GM18508 (cell line): Measurements from ENCODE around the gene ANTXR2.

ENCODE experiments used
- ATAC-seq: cut with Tn5 transposase; IDR thresholded peaks from one replicate; pipeline ENCODE4 v1.9.1; 2021; ENCODE audit warnings: moderate number of reproducible peaks; ENCODE audit not compliant: insufficient read depth, unreplicated experiment

ANTXR2 gene

DNA sequence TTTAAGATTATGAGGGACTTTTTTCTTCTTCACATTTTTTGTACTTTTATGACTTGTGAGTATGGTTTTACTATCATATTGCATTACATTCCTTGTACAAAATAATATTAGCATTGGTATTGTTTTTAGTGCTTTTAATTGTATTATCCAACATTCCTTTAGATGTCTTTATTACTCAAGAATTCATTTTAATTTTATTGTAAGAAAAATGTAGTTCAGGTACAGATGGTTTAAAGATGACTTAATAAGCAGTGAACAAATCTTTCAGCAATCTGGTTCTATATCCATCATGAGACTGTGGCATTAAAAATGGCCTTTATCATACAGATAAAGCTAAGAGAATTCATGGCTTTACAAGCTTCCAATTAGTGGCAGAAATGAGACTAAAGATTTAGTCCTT lies 191.6 kb downstream of the ANTXR2 start:
- no peak for ATAC-seq

DNA sequence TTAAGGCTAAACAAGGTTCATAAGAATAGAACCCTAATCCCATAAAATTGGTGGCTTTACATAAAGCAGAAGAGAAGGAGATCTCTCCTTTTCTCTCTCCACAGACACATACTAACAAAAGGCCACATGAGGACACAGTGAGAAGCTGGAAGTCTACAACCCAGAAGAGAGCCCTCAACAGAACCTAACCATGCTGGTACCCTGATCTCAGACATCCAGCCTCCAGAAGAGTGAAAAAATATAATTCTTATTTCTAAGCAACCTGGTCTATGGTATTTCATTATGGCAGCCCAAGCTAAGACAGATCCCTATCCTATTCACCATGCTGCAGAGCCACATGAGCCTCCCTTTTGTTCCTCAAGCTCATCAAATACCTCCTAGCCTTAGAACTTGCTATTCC lies 195.5 kb downstream of the ANTXR2 start:
- no peak for ATAC-seq

DNA sequence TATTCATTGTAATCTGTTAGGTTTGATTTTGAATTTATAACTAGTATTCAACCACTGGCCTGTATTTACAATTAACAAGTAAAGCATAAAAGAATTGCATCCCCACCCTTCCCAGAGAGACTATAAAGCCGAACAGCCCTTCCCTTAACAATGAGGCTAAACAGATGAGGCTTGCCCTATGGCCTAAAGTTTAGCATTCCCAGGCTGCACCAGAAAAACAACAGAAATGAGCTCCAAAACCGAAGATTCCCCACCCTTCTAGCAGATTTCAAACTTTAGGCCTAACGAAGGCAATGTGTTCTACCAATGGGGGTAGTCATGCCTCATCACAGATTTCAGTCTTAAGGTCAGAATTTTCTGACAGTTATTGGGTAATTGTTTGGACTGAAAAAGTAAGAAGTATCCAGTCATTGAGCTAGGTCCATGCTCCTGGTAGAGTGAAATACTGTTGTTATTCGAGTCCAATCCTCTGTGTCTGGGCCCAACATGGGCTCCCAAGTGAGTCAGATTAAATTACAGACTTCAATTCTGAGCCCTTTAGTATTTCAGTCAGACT lies 197.6 kb downstream of the ANTXR2 start:
- ATAC-seq: no peak

DNA sequence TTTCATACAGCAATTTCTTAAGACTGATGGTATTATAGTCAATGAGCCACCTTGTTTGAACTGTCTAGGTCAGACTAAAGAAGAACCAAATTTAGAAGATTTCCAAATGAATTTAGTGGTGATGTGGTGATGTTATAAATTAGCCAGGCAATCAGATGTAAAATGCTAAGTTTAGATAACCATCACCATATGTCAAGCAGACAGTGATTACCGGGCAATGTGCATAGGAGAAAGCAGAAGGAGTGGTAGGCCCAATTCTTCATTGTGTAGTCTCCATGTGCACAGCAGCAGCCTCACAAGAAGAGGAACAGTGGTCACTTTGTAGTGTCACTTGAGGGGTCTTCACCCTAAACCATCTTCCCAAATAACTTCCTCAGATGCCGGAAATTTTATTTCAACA lies 198.8 kb downstream of the ANTXR2 start:
- ATAC-seq: no peak

DNA sequence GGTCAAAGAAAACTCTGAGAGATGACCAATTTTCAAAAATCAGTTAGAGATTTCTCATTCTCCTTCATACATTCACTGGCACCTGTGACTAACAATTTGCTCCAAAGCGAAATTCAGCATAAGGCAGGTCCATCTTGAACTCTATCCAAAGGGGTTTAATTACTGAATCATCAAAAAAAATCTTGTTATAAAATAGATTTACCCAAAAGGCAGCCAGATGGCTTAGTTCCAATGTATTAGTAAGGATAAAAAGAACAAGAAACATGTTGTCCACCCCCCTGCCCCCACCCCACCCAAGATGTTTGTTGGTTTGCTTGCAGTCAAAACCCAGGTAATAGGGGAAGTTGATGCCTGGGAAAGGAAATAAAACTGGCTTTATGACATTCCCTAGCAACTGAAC lies 200.3 kb downstream of the ANTXR2 start:
- ATAC-seq: no peak

DNA sequence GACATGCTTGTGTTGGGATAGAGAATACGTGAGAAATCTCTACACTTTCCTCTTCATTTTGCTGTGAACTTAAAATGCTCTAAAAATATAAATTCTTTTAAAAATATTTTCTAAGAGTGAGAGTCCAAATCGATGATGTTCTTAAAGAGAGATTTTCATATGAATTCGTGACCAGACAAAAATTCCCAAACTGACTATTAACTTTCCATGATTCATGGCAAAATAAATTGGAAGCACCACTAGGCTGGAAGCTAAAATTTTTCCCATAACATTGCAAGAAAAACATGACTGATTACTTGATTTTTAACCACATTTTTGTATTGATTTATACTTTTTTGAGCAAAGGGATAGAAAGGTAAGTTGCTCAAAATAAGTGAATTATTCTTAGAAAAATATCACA lies 201.1 kb downstream of the ANTXR2 start:
- ATAC-seq: no peak

DNA sequence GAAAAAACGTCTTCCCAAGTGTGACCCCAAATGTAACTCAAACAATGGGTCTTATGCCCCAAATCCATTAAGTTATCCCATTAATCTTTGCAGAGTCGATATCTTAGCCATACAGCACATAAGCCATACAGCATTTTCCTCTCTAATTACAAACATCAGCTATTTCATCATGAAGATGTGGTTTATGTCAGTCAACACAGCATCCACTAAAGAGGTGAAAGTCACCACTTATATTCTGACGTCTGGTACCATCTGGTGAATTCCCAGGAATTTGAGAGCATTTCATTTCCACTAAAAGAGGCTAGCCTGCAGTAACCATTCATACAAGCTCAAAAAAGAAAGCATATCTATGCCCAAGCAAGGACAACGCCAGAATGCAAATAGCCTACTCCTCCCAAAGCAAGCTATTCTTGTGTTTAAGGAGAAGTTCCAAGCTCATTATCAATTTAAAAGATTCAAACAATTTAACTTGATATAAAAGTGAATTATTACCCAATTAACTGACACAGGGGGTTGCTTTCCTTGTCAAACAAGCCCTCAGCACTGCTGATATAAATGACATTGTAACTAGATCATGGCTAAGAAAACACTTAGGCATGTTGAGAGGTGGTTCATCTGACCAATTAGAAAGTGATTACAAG lies 203.3 kb downstream of the ANTXR2 start:
- ATAC-seq: no peak

DNA sequence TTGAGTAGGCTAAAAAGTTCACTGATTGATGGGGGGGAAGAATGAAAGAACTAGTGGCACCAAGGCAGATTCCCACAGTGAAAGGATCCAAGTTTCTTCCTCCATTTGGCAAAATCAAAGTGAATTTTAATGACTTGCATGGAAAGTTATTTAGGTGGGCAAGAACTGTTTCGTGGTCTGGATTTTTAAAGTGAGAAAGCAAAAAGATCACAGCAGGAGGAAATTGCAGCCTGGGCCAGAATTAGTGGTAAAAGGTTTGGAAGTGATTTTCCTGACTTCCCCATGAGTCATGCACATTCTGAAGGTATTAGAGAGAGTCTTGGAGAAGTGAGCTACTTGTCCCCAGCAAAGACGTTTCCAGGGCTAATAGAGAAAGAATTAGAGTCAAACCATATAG lies 207.8 kb downstream of the ANTXR2 start:
- no peak for ATAC-seq

DNA sequence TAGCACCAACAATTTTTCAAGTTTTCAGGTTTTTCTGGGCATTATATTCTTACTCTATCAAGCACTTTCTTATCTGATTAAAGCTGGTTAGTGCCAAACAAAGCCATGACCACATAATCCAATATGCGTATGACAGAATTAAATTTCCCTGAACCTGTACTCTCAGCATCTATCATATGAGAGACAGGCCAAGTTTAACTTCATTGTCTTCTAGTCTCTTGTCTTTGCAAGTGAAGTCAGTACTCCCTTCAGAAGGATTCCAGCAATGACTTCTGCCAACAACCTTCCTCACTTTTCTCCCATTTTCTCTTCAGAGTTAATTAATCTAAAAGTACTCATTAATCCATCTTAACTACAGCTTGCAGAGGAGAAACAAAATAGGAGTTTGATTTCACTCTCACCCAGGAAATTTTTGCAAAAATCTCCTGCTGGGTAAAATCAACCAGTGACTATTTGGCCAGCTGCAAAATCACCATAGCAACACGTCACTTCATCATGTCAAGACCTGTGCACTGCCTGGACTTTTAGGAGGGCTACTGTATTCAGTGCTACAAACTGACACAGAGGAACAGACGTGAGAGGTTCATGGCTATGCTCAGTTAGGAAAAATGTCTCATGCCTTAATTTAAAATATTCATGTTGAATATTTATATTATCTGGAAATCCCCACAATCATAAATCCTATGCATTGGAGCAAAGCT lies 208.4 kb downstream of the ANTXR2 start:
- ATAC-seq: no peak

DNA sequence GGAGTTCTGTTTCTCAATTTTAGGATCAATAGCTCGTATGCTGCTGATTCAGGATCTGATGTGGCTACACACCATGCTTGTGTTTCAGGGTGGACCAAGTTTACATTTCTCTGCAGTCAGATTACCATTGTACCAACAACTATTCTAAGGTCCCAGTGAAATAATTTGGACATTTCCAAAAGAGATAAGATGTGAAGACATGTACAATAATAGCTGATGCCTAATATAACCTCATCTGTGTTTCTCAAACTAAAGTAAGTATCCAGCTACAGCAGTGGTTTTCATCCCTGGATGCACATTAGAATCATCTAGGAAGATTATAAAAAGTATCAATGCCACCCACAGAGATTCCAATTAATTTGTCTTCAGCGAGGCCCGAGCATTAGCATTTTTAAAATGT lies 209.7 kb downstream of the ANTXR2 start:
- ATAC-seq: no peak

DNA sequence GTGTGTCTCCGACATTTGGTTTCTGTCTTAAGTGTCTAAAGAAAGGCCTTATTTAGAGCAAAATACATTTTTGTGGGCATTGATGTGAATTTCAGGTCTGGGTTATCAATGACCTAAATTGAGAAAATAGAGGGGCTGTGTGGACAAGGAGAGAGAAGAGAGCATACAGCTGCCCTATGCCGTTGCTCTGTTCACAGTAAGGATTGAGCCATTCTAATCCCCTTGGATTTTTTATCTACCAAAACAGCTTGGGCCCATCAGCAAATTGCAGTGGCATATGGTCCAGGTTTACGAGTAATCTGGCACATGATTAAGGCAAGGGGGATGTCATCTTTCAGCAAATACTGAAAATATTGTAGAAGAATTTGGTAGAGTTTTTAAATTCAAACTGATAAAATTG lies 210.2 kb downstream of the ANTXR2 start:
- ATAC-seq: no peak

DNA sequence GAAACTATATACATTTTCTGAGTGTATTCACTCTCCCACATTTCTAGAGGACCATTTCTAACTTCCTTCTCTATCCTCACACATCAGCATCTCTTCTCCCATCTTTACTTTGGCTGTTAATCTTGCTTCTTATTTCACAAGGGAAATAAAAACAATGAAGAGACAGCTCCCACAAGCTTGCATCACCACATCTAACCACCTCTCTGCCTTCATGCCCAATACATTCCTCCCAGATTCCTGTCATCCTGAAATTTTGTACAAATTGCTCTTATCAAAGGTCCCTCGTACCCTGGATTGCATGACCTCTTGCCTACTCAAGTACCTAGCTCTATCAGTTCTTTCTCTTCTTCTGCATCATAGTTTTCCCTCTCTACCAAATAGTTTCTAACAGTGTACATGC lies 215.2 kb downstream of the ANTXR2 start:
- no peak for ATAC-seq

DNA sequence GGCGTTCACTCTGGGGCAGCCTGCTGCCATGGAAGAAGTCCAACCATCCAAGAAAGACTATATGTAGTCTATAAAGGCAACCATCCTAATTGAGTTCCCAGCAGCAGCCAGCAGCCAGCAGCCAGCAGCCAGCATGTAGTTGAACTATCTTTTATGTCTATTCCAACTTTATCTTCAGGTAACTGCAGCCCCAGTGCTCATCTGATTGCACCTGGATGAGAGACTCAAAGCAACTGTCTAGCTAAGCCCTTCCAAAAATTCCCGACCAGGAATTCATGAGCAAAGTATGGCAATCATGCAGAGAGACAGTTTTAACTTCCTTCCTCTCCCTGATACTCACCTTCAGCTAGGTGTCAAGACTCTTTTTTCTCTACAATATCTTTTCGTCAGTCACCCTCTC lies 216.8 kb downstream of the ANTXR2 start:
- ATAC-seq: no peak

DNA sequence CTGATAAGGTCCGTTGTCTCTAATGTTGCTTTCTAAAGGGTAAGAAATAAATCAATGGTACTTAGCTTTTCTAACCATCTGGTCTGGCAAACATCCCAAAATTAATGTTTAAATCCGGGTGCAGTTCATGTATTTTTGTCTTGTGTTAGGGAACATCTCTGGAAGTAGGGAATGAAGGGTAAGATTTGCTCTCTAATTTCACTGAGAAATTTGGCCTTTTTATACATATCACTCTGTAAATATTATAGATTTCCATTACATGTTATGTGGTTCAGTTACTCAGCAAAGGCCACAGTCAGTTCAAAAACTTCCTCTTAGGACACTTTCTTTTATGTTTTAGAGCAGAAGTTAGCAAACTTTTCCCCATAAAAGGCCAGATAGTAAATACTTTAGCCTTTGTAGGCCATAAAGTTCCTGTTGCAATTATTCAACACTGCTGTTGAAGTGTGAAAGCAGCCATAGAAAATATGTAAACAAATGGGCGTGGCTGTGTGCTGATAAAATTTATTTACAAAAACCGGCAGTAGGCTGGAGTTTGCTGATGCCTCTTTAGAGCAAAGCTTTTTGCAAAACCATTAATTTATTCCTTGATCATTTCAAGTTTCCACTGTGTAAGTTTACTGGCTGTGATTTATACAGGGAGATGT lies 218.1 kb downstream of the ANTXR2 start:
- no peak for ATAC-seq

DNA sequence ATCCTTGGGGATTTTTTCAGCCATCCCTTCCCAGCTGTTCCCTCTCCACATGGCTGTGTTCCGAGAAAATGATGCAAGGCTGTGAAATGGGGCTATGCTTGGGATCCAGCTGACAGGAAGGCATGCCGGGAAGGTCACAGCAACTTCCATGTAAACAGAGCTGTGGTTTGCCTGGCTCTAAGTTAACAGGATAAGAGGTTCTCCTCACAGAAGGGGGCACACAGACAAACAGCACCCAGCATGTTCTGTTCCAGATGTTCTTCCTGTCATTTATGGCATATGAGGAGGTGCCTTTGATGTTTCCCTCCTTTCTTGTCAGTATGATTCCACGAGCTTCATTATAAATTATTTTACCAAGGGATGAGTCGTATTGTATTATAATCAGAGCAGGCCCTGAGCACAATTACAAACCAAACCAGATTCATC lies 220.7 kb downstream of the ANTXR2 start:
- no peak for ATAC-seq

DNA sequence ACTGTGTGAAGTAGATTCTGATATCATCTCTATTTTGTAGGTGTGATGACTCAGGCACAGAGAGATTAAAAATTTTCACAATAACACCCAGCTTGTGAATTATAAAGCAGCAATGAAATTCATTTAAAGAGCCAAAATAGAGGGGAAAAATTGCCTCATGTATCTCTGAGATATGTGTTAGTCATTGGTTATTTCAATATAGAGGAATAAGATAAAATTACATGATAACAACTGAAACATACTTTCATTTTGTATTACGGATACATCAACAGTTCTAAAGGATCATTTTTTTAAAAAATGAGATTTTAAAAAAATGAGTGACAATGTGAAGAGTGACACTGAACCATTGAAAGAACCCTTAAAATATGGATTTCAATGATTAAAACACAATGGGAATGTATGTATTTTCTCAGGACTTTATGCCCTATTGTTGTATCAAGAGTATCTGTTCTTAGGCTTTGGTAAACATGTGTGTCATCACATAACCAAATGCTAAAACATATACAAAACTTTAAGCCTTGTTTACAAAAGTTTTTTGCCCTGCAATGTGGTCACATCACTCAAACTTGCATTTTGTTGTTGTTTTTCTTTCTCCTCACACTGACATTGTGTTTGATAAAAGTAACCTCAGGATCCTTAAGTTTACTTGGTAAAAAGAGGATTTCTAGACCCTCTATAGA lies 221.3 kb downstream of the ANTXR2 start:
- ATAC-seq: no peak
